ENCODE data around the gene SF3A2.
"Not testable (repeated sequence)": the region's sequence is repeated elsewhere in the genome, so short reads cannot be mapped to it uniquely, and the experiment has no call there.

The SF3A2 gene

GRCh38 chr19:2236314-2237050, at the start of gene SF3A2, which contains the start of gene PLEKHJ1:
Gene SF3A2, plus strand, starts transcription at chr19:2236824. Its CDS starts 6,595 bp downstream, at chr19:2243419.
Gene PLEKHJ1, minus strand, starts transcription at chr19:2236329. Its CDS starts 81 bp downstream, at chr19:2236248.
- peak; percentile 84 for DNase-seq (ENCODE audit: low read depth)

GRCh38 chr19:2187159-2187558, 49.5 kb upstream of the SF3A2 start:
- DNase-seq (ENCODE audit: low read depth): no peak

- DNase-seq (ENCODE audit: low read depth): no peak
Observed at GRCh38 chr19:2188708-2189385, 47.8 kb upstream of the SF3A2 start.

GRCh38 chr19:2189880-2190279, 46.7 kb upstream of the SF3A2 start:
- DNase-seq (ENCODE audit: low read depth): no peak

- no peak for DNase-seq (ENCODE audit: low read depth)
Observed at GRCh38 chr19:2190848-2191455, 45.7 kb upstream of the SF3A2 start.

GRCh38 chr19:2191456-2192310, 44.9 kb upstream of the SF3A2 start:
- no peak for DNase-seq (ENCODE audit: low read depth)

- DNase-seq (ENCODE audit: low read depth): no peak
Observed at GRCh38 chr19:2192862-2193261, 43.8 kb upstream of the SF3A2 start.

- DNase-seq (ENCODE audit: low read depth): no peak
Observed at GRCh38 chr19:2193807-2194206, 42.8 kb upstream of the SF3A2 start.

GRCh38 chr19:2194513-2195078, 42.0 kb upstream of the SF3A2 start:
- DNase-seq (ENCODE audit: low read depth): no peak

GRCh38 chr19:2195361-2195760, 41.3 kb upstream of the SF3A2 start:
- no peak for DNase-seq (ENCODE audit: low read depth)

GRCh38 chr19:2195914-2196313, 40.7 kb upstream of the SF3A2 start:
- no peak for DNase-seq (ENCODE audit: low read depth)

GRCh38 chr19:2197270-2197669, 39.4 kb upstream of the SF3A2 start:
- DNase-seq (ENCODE audit: low read depth): no peak

- no peak for DNase-seq (ENCODE audit: low read depth)
Observed at GRCh38 chr19:2198317-2198716, 38.3 kb upstream of the SF3A2 start.

- no peak for DNase-seq (ENCODE audit: low read depth)
Observed at GRCh38 chr19:2199215-2199614, 37.4 kb upstream of the SF3A2 start.

GRCh38 chr19:2199861-2200623, 36.6 kb upstream of the SF3A2 start:
- no peak for DNase-seq (ENCODE audit: low read depth)

- not testable (repeated sequence) for DNase-seq (ENCODE audit: low read depth)
Observed at GRCh38 chr19:2200624-2201294, 35.9 kb upstream of the SF3A2 start.

- no peak for DNase-seq (ENCODE audit: low read depth)
Observed at GRCh38 chr19:2201473-2202148, 35.0 kb upstream of the SF3A2 start.

- no peak for DNase-seq (ENCODE audit: low read depth)
Observed at GRCh38 chr19:2202366-2202765, 34.3 kb upstream of the SF3A2 start.

- no peak for DNase-seq (ENCODE audit: low read depth)
Observed at GRCh38 chr19:2207008-2207407, 29.6 kb upstream of the SF3A2 start.

Measured in HS-5 (cell line).